Tibial nerve (tissue), 3 donors: Measurements from ENCODE around the gene SYVN1.

Experiments
- CTCF ChIP-seq, 5 experiments: fragments of 200-600 bp in 3 of 5; fragments of 450-650 bp in 2 of 5; sonication (generic) in 3 of 5; IDR thresholded peaks; one replicate each; pipeline ENCODE4 v1.5.1; 2016 to 2019; ENCODE audit warnings: antibody characterized with exemption in 5 of 5, mild to moderate bottlenecking in 3 of 5, moderate library complexity in 2 of 5
- POLR2A ChIP-seq, 2 donors: fragments of 450-650 bp; IDR thresholded peaks; one replicate each; pipeline ENCODE4 v1.6.1; 2017; ENCODE audit warnings: antibody characterized with exemption in 2 of 2, mild to moderate bottlenecking in 2 of 2, moderate library complexity in 2 of 2

GRCh38 chr11:65077451-65077850 is 56.9 kb downstream of the SYVN1 start:
- TF ChIP-seq CTCF (IDR thresholded peaks at IDR 0.05), result no peak
- no peak for TF ChIP-seq POLR2A (IDR thresholded peaks at IDR 0.05)
